ENCODE results near the gene NOXRED1.

DNA sequence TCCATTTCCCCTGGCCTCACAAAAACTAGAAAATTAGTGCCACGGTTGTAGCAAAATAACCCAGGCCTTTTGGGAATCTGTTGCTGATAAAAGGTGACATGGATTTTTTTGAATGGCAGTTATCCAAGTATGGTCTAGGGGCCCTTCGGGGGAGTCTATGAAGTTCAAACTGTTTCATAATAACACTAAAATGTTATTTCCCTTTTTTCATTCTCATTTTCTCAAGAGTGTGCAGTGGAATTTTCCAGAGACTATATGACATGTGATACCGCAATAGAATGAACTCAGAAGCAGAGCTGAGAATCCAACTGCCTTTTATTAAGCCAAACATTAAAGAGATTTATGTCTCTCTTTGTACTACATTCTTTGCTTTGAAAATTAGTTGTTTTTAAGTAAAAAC is 75.6 kb downstream of the NOXRED1 start:
- TF ChIP-seq EZH2phosphoT487 (IDR thresholded peaks at IDR 0.05; ENCODE audit: borderline replicate concordance, low read length) (no peak), CTCF (IDR thresholded peaks at IDR 0.05; ENCODE audit: low read depth, low read length, poor library complexity, severe bottlenecking) (no peak)

Measured in DOHH2 (cell line).